Esophagus squamous epithelium (tissue), 4 donors: ENCODE data around the gene DYDC2.

Experiments used
- CTCF ChIP-seq, 6 experiments: fragments of 450-650 bp in 4 of 6; fragments of 200-600 bp in 2 of 6; sonication (generic) in 2 of 6; IDR thresholded peaks; one replicate each; pipeline ENCODE4 v1.5.1; 2016 to 2019; ENCODE audit warnings: antibody characterized with exemption in 6 of 6, mild to moderate bottlenecking in 4 of 6, moderate library complexity in 4 of 6
- POLR2A ChIP-seq, 4 donors: fragments of 450-650 bp; IDR thresholded peaks; one replicate each; pipeline ENCODE4 v1.6.1; 2017; ENCODE audit warnings: antibody characterized with exemption in 4 of 4, mild to moderate bottlenecking in 4 of 4, moderate library complexity in 3 of 4

- TF ChIP-seq CTCF (IDR thresholded peaks at IDR 0.05) (no peak), POLR2A (IDR thresholded peaks at IDR 0.05) (no peak)
Measured at GRCh38 chr10:80405626-80406025, 49.0 kb downstream of the DYDC2 start.
